ENCODE measurements around the gene RASAL2.
A peak's percentile ranks its signal among the peaks of the same experiment; 100 is the strongest.

The RASAL2 gene

GRCh38 chr1:178093951-178094738, at the start of gene RASAL2:
RASAL2 (plus strand) TSS chr1:178094104; CDS start chr1:178094493, 389 bp downstream.
- Mint-ChIP-seq H3K36me3 (ENCODE audit: low read depth) (no peaks in the 10 kb centered on the region), H3K27ac (no peak within 1 kb of the TSS), H3K9me3 (peaks cover 5% of the 10 kb centered on the region), H3K27me3 (peaks cover 74% of the 10 kb centered on the region), H3K4me3 (peak within 1 kb of the TSS; percentile 74), H3K4me1 (ENCODE audit: low read depth) (peaks cover 11% of the 10 kb centered on the region)

GRCh38 chr1:178046591-178047270, 47.2 kb upstream of the RASAL2 start:
- H3K27me3 Mint-ChIP-seq: no peaks in the 10 kb centered on the region
- no peaks in the 10 kb centered on the region for H3K4me1 Mint-ChIP-seq (ENCODE audit: low read depth)
- H3K9me3 Mint-ChIP-seq: peaks cover 5% of the 10 kb centered on the region
- no peak overlapping the region for H3K4me3 Mint-ChIP-seq
- H3K27ac Mint-ChIP-seq: no peak overlapping the region
- H3K36me3 Mint-ChIP-seq (ENCODE audit: low read depth): no peaks in the 10 kb centered on the region

DNA sequence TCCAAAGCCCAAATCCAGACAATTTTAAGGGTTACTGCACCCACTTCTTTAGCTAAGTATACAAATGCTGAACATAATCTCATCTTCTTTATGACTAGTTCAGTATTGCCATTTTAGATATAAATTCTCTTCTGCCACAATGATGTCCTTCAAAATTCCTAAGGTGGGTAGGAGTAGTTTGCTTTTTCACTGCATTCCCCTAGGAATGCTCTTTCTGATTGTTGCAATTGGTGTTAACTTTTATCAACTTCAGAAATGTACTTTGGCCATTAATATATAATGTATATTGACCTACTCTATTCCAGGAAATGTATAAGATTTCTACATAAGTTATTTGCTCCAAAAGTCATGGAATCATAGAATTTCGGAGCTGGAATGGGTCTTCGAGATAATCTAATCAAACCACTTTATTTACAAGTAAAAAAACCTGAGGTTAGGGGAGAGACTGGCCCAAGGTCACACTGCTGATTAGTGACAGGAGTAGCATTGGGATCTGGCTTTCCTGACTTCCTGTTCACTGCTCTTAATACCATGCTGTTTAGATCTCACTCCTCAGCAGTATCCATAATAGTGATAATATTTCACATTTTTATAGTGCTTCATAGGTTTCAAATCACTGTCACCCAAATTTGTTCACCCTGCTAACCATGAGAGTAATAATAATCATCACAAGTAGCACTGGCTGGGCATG, 46.4 kb upstream of the RASAL2 start:
- Mint-ChIP-seq H3K27ac (no peak overlapping the region), H3K4me3 (no peak overlapping the region), H3K36me3 (ENCODE audit: low read depth) (no peaks in the 10 kb centered on the region), H3K9me3 (peaks cover 5% of the 10 kb centered on the region), H3K27me3 (no peaks in the 10 kb centered on the region), H3K4me1 (ENCODE audit: low read depth) (no peaks in the 10 kb centered on the region)

GRCh38 chr1:178048426-178048825, 45.5 kb upstream of the RASAL2 start:
- Mint-ChIP-seq H3K9me3 (peaks cover 5% of the 10 kb centered on the region), H3K27me3 (no peaks in the 10 kb centered on the region), H3K4me3 (no peak overlapping the region), H3K4me1 (ENCODE audit: low read depth) (no peaks in the 10 kb centered on the region), H3K27ac (no peak overlapping the region), H3K36me3 (ENCODE audit: low read depth) (no peaks in the 10 kb centered on the region)

DNA sequence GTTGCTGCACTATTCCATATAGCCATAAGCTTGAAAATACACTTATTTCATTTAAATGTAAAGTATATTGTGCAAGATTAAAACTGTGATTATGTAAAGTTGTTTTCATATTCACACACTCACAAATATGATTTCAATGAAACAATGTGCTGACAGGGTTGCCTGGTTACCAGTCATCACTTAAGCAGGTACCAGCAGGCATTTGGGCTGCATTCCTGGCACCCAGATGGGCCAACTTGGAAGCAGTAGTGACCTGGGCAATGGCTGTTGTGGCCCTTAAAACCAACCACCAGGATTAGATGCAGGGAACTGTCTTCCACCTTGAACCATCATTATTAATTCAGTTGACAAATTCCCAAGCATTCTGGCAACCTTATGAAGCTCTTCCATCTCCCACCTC, 45.0 kb upstream of the RASAL2 start:
- H3K4me3 Mint-ChIP-seq: no peak overlapping the region
- H3K36me3 Mint-ChIP-seq (ENCODE audit: low read depth): no peaks in the 10 kb centered on the region
- H3K4me1 Mint-ChIP-seq (ENCODE audit: low read depth): no peaks in the 10 kb centered on the region
- H3K9me3 Mint-ChIP-seq: peaks cover 5% of the 10 kb centered on the region
- no peak overlapping the region for H3K27ac Mint-ChIP-seq
- H3K27me3 Mint-ChIP-seq: no peaks in the 10 kb centered on the region

DNA sequence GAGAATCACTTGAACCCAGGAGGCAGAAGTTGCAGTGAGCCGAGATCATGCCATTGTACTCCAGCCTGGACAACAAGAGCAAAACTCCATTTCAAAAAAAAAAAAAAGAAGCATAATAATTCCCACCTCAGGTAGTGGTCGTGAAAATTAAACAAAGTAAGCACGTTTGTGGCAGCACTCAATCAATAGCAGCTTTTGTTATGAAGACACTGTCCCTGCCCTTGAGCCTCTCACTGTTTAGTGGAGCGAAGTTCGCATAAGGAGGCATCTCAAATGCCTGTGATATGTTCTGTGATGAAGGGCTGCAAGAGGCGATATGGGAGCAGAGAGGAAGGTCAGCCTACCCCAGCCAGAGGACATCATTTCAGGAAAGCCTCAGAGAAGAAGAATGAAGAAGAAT, 43.8 kb upstream of the RASAL2 start:
- no peaks in the 10 kb centered on the region for H3K27me3 Mint-ChIP-seq
- H3K36me3 Mint-ChIP-seq (ENCODE audit: low read depth): no peaks in the 10 kb centered on the region
- no peak overlapping the region for H3K27ac Mint-ChIP-seq
- H3K4me1 Mint-ChIP-seq (ENCODE audit: low read depth): no peaks in the 10 kb centered on the region
- no peak overlapping the region for H3K4me3 Mint-ChIP-seq
- H3K9me3 Mint-ChIP-seq: peaks cover 5% of the 10 kb centered on the region

GRCh38 chr1:178051071-178051470, 42.8 kb upstream of the RASAL2 start:
- Mint-ChIP-seq H3K4me3 (no peak overlapping the region), H3K4me1 (ENCODE audit: low read depth) (no peaks in the 10 kb centered on the region), H3K27ac (no peak overlapping the region), H3K27me3 (no peaks in the 10 kb centered on the region), H3K36me3 (ENCODE audit: low read depth) (no peaks in the 10 kb centered on the region), H3K9me3 (peaks cover 5% of the 10 kb centered on the region)

DNA sequence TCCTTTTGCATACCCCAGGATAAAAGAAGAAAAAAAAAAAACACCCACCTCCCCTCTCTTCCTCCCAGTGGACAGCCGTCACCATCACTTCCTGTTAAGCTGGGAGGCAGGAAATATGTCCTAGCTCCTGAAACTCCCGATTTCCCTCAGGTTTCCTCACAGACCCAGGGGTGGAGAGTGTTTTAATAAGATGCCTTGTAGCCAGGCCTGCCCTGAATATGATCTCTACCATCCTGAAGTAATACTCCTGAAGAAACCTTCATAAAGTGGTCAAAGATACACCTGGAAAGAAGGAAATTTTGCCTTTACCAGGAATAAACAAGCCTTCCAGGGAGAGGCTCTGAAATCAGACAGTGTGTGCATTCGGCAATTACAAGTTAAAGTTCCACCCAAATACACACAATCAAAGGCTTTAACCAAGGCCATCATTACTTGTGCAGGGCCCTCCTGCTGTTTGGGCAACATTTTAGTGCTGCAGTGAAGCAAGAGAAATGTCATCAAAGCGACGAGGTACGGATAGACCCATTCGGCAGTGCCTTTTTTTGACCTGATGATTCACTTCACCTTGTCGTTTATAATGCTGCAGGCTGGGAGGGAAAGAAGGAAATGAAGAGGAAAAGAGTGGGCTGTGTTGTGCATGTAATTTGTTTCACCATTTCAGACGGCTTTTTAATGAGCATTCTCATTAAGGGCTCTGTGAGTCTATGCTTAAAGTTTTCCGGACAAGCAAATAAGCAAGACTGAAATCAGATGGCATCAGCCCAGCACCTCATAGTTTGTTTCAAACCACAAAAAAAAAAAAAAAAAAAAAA, 41.0 kb upstream of the RASAL2 start:
- no peaks in the 10 kb centered on the region for H3K4me1 Mint-ChIP-seq (ENCODE audit: low read depth)
- no peaks in the 10 kb centered on the region for H3K36me3 Mint-ChIP-seq (ENCODE audit: low read depth)
- no peaks in the 10 kb centered on the region for H3K27me3 Mint-ChIP-seq
- H3K9me3 Mint-ChIP-seq: peaks cover 5% of the 10 kb centered on the region
- H3K4me3 Mint-ChIP-seq: no peak overlapping the region
- no peak overlapping the region for H3K27ac Mint-ChIP-seq

GRCh38 chr1:178055093-178055492, 38.8 kb upstream of the RASAL2 start:
- Mint-ChIP-seq H3K36me3 (ENCODE audit: low read depth) (no peaks in the 10 kb centered on the region), H3K9me3 (peaks cover 10% of the 10 kb centered on the region)

DNA sequence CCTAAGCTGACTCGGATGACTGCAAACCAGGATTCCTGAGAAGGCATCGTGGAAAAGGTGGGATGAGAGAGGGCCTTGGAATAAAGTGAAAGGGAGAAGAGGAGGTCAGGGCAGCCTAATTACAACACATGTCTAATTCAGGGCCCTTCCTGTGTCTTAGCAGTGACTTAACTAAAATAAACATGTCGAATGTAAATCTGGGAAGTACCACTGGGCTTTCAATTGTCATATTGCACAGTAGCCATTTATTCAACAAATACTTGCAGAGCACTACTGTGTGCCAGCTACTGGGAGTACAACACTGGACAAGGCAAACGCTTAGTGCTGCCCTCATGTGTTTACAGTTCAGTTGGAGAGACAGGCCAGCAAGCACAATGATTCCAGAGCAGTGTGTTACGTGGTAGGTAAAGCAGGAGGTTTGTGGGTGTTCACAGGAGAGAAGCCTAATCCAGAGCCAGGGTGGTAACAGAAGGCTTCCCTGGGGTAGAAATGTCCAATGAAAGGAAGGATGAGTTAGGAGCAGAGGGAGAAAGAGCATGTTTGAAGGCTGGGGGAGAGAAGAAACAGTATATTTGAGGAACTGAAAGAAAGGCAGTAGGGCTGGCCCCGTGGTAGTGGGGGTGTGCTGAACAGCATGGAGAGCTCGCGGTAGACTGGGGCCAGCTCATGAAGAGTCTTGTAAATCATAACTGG, 38.0 kb upstream of the RASAL2 start:
- Mint-ChIP-seq H3K9me3 (peaks cover 6% of the 10 kb centered on the region), H3K36me3 (ENCODE audit: low read depth) (no peaks in the 10 kb centered on the region), H3K4me3 (no peak overlapping the region), H3K27ac (no peak overlapping the region), H3K4me1 (ENCODE audit: low read depth) (no peaks in the 10 kb centered on the region), H3K27me3 (peaks cover 5% of the 10 kb centered on the region)

More at GRCh38 chr1:178055093-178055492, 38.8 kb upstream of the RASAL2 start:
- Mint-ChIP-seq H3K27ac (no peak overlapping the region), H3K4me1 (ENCODE audit: low read depth) (no peaks in the 10 kb centered on the region), H3K27me3 (peaks cover 5% of the 10 kb centered on the region), H3K4me3 (no peak overlapping the region)

- peaks cover 6% of the 10 kb centered on the region for H3K9me3 Mint-ChIP-seq
- H3K36me3 Mint-ChIP-seq (ENCODE audit: low read depth): no peaks in the 10 kb centered on the region
- H3K4me1 Mint-ChIP-seq (ENCODE audit: low read depth): no peaks in the 10 kb centered on the region
Measured at GRCh38 chr1:178057141-178057765, 36.7 kb upstream of the RASAL2 start.

DNA sequence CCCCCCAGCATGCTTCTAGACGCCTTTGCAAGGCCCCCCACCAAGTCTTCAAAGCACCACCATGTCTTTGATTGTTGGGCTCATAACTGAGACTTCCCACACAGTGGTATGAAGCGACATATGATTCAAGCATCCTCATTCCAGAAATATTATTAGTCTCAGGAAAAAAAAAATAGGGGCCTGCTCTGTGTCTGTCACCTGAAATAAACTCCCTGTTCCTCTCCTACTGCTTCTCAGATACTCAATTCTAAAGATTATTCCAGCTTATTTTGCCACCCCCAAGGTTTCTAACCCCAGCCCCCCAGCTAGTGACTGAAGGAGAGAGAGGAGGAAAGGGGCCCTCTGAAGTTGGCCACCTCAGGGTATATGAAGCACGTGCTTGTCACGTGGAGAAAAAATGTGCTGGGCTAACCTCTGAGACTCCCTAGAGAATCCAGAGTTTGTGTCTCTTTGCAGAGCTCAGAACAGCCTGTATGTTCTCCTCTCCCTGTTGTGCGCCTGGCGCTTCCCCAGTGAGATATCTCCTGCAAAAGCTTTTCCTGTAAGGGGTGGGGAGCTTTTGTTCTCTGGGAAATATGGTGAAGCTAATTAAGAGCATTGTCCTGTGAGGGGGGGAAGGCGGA, 35.9 kb upstream of the RASAL2 start:
- H3K27me3 Mint-ChIP-seq: peaks cover 5% of the 10 kb centered on the region
- H3K4me1 Mint-ChIP-seq (ENCODE audit: low read depth): no peaks in the 10 kb centered on the region
- no peaks in the 10 kb centered on the region for H3K36me3 Mint-ChIP-seq (ENCODE audit: low read depth)
- H3K27ac Mint-ChIP-seq: no peak overlapping the region
- no peak overlapping the region for H3K4me3 Mint-ChIP-seq
- H3K9me3 Mint-ChIP-seq: peaks cover 6% of the 10 kb centered on the region

More at GRCh38 chr1:178057141-178057765, 36.7 kb upstream of the RASAL2 start:
- peaks cover 5% of the 10 kb centered on the region for H3K27me3 Mint-ChIP-seq
- H3K4me3 Mint-ChIP-seq: no peak overlapping the region
- no peak overlapping the region for H3K27ac Mint-ChIP-seq

DNA sequence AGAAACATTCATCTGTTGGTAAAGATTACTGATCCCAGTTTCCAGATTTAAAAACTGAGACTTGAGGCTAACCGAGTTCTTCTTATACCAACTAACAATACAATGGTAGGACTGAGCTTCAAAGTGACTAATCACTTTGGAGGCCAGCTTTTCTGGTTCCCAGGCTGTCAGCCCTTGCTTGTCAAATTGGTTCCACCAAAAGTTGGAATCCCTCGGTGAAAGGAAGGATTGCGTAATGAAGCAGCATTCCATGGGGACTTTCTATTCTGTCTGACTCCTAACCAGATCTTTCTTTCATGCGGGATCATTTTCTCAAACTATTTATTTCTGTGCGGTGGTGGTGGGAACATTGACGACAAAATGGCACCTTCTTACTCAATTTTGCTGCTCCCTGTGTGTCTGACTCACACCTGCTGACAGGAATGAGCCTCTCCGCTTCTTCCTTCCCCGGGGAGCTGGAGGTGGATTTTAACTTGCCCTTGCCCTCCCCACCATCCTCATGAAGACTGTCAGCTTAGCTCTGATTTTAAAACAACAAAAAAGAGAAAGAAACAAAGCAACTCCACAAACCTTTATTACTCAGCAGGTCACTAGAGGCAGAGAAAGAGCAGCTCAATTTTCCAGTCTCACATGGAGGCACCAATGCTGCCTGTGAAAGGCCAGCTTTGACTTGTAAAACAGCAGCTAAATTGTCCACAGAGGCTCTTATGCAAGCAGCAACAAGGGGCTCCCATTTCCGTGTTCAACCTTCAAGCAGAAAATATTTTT, 32.9 kb upstream of the RASAL2 start:
- H3K4me3 Mint-ChIP-seq: no peak overlapping the region

More for the DNA sequence above, 32.9 kb upstream of the RASAL2 start:
- H3K27me3 Mint-ChIP-seq: peaks cover 5% of the 10 kb centered on the region
- H3K4me1 Mint-ChIP-seq (ENCODE audit: low read depth): no peaks in the 10 kb centered on the region
- H3K36me3 Mint-ChIP-seq (ENCODE audit: low read depth): no peaks in the 10 kb centered on the region
- peaks cover 13% of the 10 kb centered on the region for H3K9me3 Mint-ChIP-seq
- H3K27ac Mint-ChIP-seq: no peak overlapping the region

All from stimulated activated naive CD8-positive, alpha-beta T cell treated with anti-CD3 and anti-CD28 coated beads, Interleukin-15, Interleukin-2, amounts not matched to agents 100 ng/mL and 50 ng/mL, for 24 hours (primary cell).